Stimulated activated memory B cell treated with anti-CD40 and anti-IgM and Interleukin-4, amounts not matched to agents 10 μg/mL and 1 μg/mL and 100 μg/mL, for 72 hours (primary cell): ENCODE data around the gene CCHCR1.
"Not testable (repeated sequence)": the region's sequence is repeated elsewhere in the genome, so short reads cannot be mapped to it uniquely, and the experiment has no call there.

Experiments used
- ATAC-seq: fragments of 150-1000 bp; cut with Tn5 transposase; 2 replicates; pipeline ENCODE4 v1.10.0; 2021
- H3K27ac Mint-ChIP-seq: one replicate; pipeline ENCODE4 v1.8.0; 2022; ENCODE audit warnings: mild to moderate bottlenecking, mixed read lengths
- H3K27me3 Mint-ChIP-seq: one replicate; pipeline ENCODE4 v1.8.0; 2022; ENCODE audit warnings: mixed read lengths
- H3K36me3 Mint-ChIP-seq: one replicate; pipeline ENCODE4 v1.8.0; 2022; ENCODE audit warnings: mixed read lengths
- H3K4me1 Mint-ChIP-seq: one replicate; pipeline ENCODE4 v1.8.0; 2022; ENCODE audit warnings: mixed read lengths
- H3K4me3 Mint-ChIP-seq: one replicate; pipeline ENCODE4 v1.8.0; 2022; ENCODE audit warnings: mild to moderate bottlenecking, moderate library complexity, mixed read lengths
- H3K9me3 Mint-ChIP-seq: one replicate; pipeline ENCODE4 v1.8.0; 2022; ENCODE audit warnings: mixed read lengths

The CCHCR1 gene

DNA sequence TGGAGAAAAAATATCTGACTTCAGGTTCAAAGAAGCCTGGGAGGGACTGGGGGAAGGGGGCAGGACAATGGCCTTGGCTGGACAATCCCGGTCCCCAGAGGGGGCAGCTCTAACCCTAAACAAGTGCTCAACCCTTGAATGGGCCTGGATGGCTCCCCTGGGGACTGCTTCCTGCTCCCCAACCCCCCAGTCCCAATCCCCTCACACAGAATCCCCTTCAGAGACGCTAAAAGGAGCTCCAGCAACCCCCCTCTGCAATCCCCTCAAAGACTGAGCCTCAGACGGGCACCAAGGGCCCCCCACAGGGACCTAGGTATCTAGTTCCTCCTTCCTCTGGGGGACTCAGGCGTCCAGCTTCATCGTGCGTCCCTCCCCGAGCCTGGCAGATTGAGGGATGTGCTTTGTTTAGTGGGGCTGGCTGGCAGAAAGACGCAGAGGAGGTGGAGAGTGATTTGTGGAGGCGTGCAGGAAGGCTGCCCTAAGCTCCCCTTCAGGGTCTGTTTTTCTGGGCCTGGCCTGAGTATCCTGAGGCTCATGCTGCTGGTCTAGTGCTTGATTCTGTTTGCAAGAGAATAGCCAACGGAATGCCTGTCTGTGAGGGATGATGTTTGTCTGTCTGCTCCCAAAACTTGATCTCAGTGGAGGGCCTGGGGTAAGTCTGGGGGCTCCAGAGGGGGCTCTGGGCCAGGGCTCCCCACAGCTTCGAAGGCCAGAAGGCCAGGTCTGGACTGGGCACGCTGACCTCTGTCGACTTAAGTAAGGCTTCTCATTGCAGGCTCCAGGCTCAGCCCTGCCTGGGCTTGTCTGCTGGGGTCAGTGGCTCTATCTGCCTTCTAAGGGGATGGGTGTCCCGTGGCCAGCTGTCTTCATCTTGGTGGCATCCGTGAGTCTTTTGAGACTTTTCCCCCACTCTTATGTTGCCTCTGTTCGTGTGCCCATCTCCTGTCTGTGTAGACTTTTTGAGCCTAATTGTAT is 14.6 kb upstream of the CCHCR1 start:
- Mint-ChIP-seq H3K4me1 (no peaks in the 10 kb centered on the region), H3K27ac (no peak overlapping the region), H3K9me3 (no peaks in the 10 kb centered on the region), H3K4me3 (no peak overlapping the region), H3K27me3 (no peaks in the 10 kb centered on the region), H3K36me3 (no peaks in the 10 kb centered on the region)
- no peak for ATAC-seq

GRCh38 chr6:31170987-31171671 is 13.5 kb upstream of the CCHCR1 start:
- peaks cover under 1% of the 10 kb centered on the region for H3K4me1 Mint-ChIP-seq
- no peaks in the 10 kb centered on the region for H3K9me3 Mint-ChIP-seq
- no peak overlapping the region for H3K4me3 Mint-ChIP-seq
- no peaks in the 10 kb centered on the region for H3K36me3 Mint-ChIP-seq
- no peak for ATAC-seq
- no peak overlapping the region for H3K27ac Mint-ChIP-seq
- H3K27me3 Mint-ChIP-seq, result no peaks in the 10 kb centered on the region

- Mint-ChIP-seq H3K9me3 (no peaks in the 10 kb centered on the region), H3K4me3 (no peak within 1 kb of the TSS), H3K4me1 (peaks cover 6% of the 10 kb centered on the region), H3K36me3 (no peaks in the 10 kb centered on the region), H3K27me3 (no peaks in the 10 kb centered on the region), H3K27ac (no peak within 1 kb of the TSS)
- no peak for ATAC-seq
Observed at GRCh38 chr6:31170600-31170881, 12.9 kb upstream of the CCHCR1 start, which contains the start of gene POU5F1. TSS of gene POU5F1 (minus strand) at chr6:31170682. CDS start at chr6:31170620, 62 bp downstream.

DNA sequence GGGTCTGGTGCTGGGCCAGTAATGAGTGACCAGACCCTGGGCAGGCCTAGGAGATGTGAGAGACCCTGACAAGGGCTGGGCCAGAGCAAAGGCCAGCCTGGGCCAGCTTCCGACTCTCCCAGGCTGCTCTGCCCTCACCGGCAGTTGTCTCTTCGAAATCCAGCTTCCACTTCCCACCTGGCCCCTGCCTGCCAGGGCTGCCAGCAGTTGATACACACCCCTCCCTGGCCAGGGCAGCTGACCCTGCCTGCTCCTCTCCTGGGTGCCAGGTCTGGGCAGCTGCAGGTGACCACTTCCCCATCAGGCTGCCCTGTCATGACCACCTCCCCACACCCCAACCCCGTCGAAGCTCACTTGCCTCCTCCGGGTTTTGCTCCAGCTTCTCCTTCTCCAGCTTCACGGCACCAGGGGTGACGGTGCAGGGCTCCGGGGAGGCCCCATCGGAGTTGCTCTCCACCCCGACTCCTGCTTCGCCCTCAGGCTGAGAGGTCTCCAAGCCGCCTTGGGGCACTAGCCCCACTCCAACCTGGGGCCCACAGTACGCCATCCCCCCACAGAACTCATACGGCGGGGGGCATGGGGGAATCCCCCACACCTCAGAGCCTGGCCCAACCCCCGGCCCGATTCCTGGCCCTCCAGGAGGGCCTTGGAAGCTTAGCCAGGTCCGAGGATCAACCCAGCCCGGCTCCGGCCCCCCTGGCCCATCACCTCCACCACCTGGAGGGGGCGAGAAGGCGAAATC is 12.4 kb upstream of the CCHCR1 start:
- not testable (repeated sequence) for ATAC-seq

GRCh38 chr6:31169123-31169857 is 11.7 kb upstream of the CCHCR1 start:
- H3K9me3 Mint-ChIP-seq, result no peaks in the 10 kb centered on the region
- peaks cover 18% of the 10 kb centered on the region for H3K4me1 Mint-ChIP-seq
- H3K36me3 Mint-ChIP-seq, result no peaks in the 10 kb centered on the region
- H3K4me3 Mint-ChIP-seq, result no peak overlapping the region
- H3K27ac Mint-ChIP-seq, result no peak overlapping the region
- no peaks in the 10 kb centered on the region for H3K27me3 Mint-ChIP-seq
- no peak for ATAC-seq

More for the DNA sequence above, 12.4 kb upstream of the CCHCR1 start:
- not testable (repeated sequence) for H3K27ac Mint-ChIP-seq, H3K27me3 Mint-ChIP-seq, H3K36me3 Mint-ChIP-seq, H3K4me3 Mint-ChIP-seq, H3K9me3 Mint-ChIP-seq
- peaks cover 11% of the 10 kb centered on the region for H3K4me1 Mint-ChIP-seq

DNA sequence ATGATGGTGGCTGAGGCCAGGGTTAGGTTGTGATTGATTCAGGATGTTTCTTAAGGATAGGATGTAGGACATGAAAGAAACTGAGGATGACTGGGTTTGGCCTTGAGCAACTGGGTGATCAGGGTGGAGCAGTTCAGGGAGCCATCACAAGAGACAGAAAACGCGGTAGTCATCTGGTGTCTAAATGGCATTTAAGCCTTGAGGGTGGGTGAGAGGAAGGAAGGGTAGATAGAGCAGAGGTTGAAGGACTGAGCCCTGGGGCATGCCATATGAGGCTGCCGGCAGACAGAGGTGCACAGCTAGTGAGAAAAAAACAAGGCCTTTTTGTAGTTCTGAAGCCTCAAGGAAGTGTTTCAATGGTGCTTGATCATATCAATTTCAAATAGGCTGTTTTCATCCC is 11.0 kb upstream of the CCHCR1 start:
- ATAC-seq, result no peak
- no peaks in the 10 kb centered on the region for H3K9me3 Mint-ChIP-seq
- H3K27me3 Mint-ChIP-seq, result no peaks in the 10 kb centered on the region
- no peak overlapping the region for H3K27ac Mint-ChIP-seq
- H3K4me3 Mint-ChIP-seq, result no peak overlapping the region
- H3K36me3 Mint-ChIP-seq, result no peaks in the 10 kb centered on the region
- peaks cover 24% of the 10 kb centered on the region for H3K4me1 Mint-ChIP-seq

- no peaks in the 10 kb centered on the region for H3K27me3 Mint-ChIP-seq
Observed at GRCh38 chr6:31165986-31166385, 8.4 kb upstream of the CCHCR1 start.

DNA sequence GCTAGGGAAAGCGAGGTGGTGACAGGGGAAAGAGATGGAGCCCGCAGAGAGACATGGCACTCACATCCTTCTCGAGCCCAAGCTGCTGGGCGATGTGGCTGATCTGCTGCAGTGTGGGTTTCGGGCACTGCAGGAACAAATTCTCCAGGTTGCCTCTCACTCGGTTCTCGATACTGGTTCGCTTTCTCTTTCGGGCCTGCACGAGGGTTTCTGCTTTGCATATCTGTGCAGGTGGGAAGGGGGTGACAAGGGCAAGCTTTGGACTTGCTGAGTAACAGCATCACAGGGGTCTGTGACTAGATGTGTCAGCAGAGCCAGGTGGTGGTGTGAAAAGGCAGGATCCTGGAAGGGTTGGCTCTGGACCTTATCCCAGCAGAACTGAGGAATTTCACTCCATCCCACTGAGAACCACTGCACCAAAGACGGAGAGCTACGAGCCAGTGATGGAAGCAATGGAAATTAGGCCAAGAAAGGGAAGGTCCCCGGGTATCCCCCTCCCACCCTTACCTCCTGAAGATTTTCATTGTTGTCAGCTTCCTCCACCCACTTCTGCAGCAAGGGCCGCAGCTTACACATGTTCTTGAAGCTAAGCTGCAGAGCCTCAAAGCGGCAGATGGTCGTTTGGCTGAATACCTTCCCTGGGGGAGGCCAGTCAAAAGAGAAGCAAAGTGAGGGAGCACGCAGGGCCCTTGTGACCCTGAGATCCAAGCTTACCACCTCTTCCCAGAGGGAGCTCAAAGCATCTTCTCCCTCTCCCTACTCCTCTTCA is 7.6 kb upstream of the CCHCR1 start:
- not testable (repeated sequence) for H3K9me3 Mint-ChIP-seq, H3K27me3 Mint-ChIP-seq
- H3K36me3 Mint-ChIP-seq, result peaks cover 16% of the 10 kb centered on the region
- H3K27ac Mint-ChIP-seq, result peak overlapping the region; percentile 84
- ATAC-seq, result peak; percentile 91
- H3K4me1 Mint-ChIP-seq, result peaks cover 47% of the 10 kb centered on the region
- peak overlapping the region; percentile 57 for H3K4me3 Mint-ChIP-seq

More at GRCh38 chr6:31165986-31166385, 8.4 kb upstream of the CCHCR1 start:
- Mint-ChIP-seq H3K36me3 (peaks cover 16% of the 10 kb centered on the region), H3K4me3 (no peak overlapping the region), H3K27ac (no peak overlapping the region), H3K4me1 (peaks cover 47% of the 10 kb centered on the region), H3K9me3 (no peaks in the 10 kb centered on the region)
- no peak for ATAC-seq

GRCh38 chr6:31164475-31165063 is 7.0 kb upstream of the CCHCR1 start:
- Mint-ChIP-seq H3K4me1 (peaks cover 51% of the 10 kb centered on the region), H3K27ac (peak overlapping the region; percentile 84), H3K4me3 (peak overlapping the region; percentile 57), H3K36me3 (peaks cover 16% of the 10 kb centered on the region)
- H3K9me3 Mint-ChIP-seq, H3K27me3 Mint-ChIP-seq, ATAC-seq: not testable (repeated sequence)

DNA sequence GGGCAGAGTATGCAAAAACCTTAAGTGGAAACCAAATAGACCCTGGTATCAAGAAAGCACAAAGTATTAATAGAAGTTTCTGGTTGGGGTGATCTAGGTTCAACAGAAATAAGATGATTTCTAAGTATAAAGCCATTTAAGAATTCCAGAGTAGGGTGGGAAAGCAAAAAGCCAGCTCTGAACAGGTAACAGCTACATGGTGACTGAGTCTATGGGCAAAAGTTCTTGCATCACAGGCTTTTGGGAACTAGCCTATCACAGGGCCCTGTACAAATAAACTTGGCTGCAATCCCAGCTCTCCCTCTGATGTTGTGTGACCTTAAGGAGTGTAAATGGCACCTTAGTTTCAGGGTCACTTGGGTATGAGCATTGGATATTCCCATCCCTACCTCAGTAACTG is 6.3 kb upstream of the CCHCR1 start:
- no peak overlapping the region for H3K4me3 Mint-ChIP-seq
- peaks cover 16% of the 10 kb centered on the region for H3K36me3 Mint-ChIP-seq
- no peak for ATAC-seq

GRCh38 chr6:31162463-31163165 is 5.0 kb upstream of the CCHCR1 start:
- Mint-ChIP-seq H3K4me1 (peaks cover 69% of the 10 kb centered on the region), H3K27ac (no peak overlapping the region), H3K36me3 (peaks cover 16% of the 10 kb centered on the region), H3K27me3 (no peaks in the 10 kb centered on the region), H3K9me3 (no peaks in the 10 kb centered on the region), H3K4me3 (no peak overlapping the region)
- ATAC-seq, result no peak

More for the DNA sequence above, 6.3 kb upstream of the CCHCR1 start:
- Mint-ChIP-seq H3K27ac (no peak overlapping the region), H3K27me3 (no peaks in the 10 kb centered on the region), H3K4me1 (peaks cover 58% of the 10 kb centered on the region), H3K9me3 (no peaks in the 10 kb centered on the region)

DNA sequence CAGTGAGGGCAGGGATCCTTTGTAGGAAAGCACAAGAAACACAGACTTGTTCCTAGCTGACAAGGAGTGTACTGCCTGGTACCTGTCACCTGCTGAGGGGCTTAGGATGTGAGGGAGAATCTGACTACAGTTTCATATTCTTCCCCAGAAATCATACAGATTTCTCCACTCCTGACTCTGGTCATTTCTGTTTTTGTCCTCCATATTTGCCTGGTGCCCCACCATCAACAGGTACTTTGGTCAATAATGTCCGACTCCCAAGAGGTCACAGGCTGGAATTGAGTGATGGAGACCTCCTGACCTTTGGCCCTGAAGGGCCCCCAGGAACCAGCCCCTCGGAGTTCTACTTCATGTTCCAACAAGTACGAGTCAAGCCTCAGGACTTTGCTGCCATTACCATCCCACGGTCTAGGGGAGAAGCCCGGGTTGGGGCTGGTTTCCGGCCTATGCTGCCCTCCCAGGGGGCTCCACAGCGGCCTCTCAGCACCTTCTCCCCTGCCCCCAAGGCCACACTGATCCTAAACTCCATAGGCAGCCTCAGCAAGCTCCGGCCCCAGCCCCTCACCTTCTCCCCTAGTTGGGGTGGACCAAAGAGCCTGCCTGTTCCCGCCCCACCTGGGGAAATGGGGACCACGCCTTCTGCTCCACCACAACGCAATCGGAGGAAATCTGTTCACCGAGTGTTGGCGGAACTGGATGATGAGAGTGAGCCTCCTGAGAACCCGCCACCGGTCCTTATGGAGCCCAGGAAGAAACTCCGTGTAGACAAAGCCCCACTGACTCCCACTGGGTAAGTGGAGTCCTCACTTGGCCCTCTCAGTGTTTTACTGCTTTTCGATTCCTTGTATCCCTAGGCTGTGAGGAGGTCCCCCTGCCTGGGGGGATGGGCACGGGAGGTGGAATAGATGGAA is 3.9 kb upstream of the CCHCR1 start:
- no peak for ATAC-seq
- Mint-ChIP-seq H3K27ac (no peak overlapping the region), H3K27me3 (no peaks in the 10 kb centered on the region), H3K36me3 (peaks cover 16% of the 10 kb centered on the region), H3K9me3 (no peaks in the 10 kb centered on the region), H3K4me1 (peaks cover 77% of the 10 kb centered on the region), H3K4me3 (no peak overlapping the region)
